ENCODE data around the gene CCL27.
"Not testable (repeated sequence)": the region's sequence is repeated elsewhere in the genome, so short reads cannot be mapped to it uniquely, and the experiment has no call there.

Gene CCL27

GRCh38 chr9:34646211-34647083, 16.0 kb downstream of the CCL27 start, which contains the start of gene GALT:
Gene GALT, plus strand, starts transcription at chr9:34646675. Its CDS starts 30 bp downstream, at chr9:34646705.
- FAIRE-seq (peak; percentile 97), DNase-seq (ENCODE audit: insufficient read length, low spot score) (peak; percentile 96)
- TF ChIP-seq POLR2AphosphoS5 (IDR thresholded peaks at IDR 0.05; ENCODE audit: low read depth, low read length) (0 out of 2 replicates have a peak, but pooled peaks have one; percentile 42), PAX5 (IDR thresholded peaks at IDR 0.05; ENCODE audit: insufficient read depth, low read length, severe bottlenecking) (no peak), TAF1 (IDR thresholded peaks at IDR 0.05; ENCODE audit: low read depth, low read length) (peak; percentile 73; the same call in 1 of the 2 replicates)

GRCh38 chr9:34644766-34645314, 17.6 kb downstream of the CCL27 start:
- DNase-seq (ENCODE audit: insufficient read length, low spot score) = no peak
- FAIRE-seq = no peak
- TF ChIP-seq PAX5 (IDR thresholded peaks at IDR 0.05; ENCODE audit: insufficient read depth, low read length, severe bottlenecking) = no peak
- TF ChIP-seq POU2F2 (IDR thresholded peaks at IDR 0.05; ENCODE audit: low read depth, low read length) = no peak
- TF ChIP-seq TAF1 (IDR thresholded peaks at IDR 0.05; ENCODE audit: low read depth, low read length) = no peak
- no peak for TF ChIP-seq POLR2AphosphoS5 (IDR thresholded peaks at IDR 0.05; ENCODE audit: low read depth, low read length)
- TF ChIP-seq POLR2A (IDR thresholded peaks at IDR 0.05; ENCODE audit: low read depth, low read length) = no peak
- no peak for TF ChIP-seq SPI1 (IDR thresholded peaks at IDR 0.05; ENCODE audit: low read depth, low read length)

GRCh38 chr9:34642679-34643078, 19.8 kb downstream of the CCL27 start:
- DNase-seq (ENCODE audit: insufficient read length, low spot score) (no peak), FAIRE-seq (no peak)
- TF ChIP-seq POU2F2 (IDR thresholded peaks at IDR 0.05; ENCODE audit: low read depth, low read length) (no peak), POLR2AphosphoS5 (IDR thresholded peaks at IDR 0.05; ENCODE audit: low read depth, low read length) (no peak), POLR2A (IDR thresholded peaks at IDR 0.05; ENCODE audit: low read depth, low read length) (no peak), PAX5 (IDR thresholded peaks at IDR 0.05; ENCODE audit: insufficient read depth, low read length, severe bottlenecking) (no peak), SPI1 (IDR thresholded peaks at IDR 0.05; ENCODE audit: low read depth, low read length) (no peak), TAF1 (IDR thresholded peaks at IDR 0.05; ENCODE audit: low read depth, low read length) (no peak)

GRCh38 chr9:34639322-34639721, 23.1 kb downstream of the CCL27 start:
- not testable (repeated sequence) for FAIRE-seq; DNase-seq (ENCODE audit: insufficient read length, low spot score)

- peak; percentile 35 for FAIRE-seq
- no peak for DNase-seq (ENCODE audit: insufficient read length, low spot score)
- TF ChIP-seq SPI1 (IDR thresholded peaks at IDR 0.05; ENCODE audit: low read depth, low read length) (no peak), POLR2AphosphoS5 (IDR thresholded peaks at IDR 0.05; ENCODE audit: low read depth, low read length) (no peak; the same call in 1 of the 2 replicates), PAX5 (IDR thresholded peaks at IDR 0.05; ENCODE audit: insufficient read depth, low read length, severe bottlenecking) (no peak), POU2F2 (IDR thresholded peaks at IDR 0.05; ENCODE audit: low read depth, low read length) (no peak), TAF1 (IDR thresholded peaks at IDR 0.05; ENCODE audit: low read depth, low read length) (no peak), POLR2A (IDR thresholded peaks at IDR 0.05; ENCODE audit: low read depth, low read length) (no peak)
These were observed 24.4 kb downstream of the CCL27 start for GRCh38 chr9:34638138-34638445.

GRCh38 chr9:34637356-34638137, 24.9 kb downstream of the CCL27 start, which contains the start of gene SIGMAR1:
Gene SIGMAR1, minus strand, starts transcription at chr9:34637787. Its CDS starts 90 bp downstream, at chr9:34637697.
- DNase-seq (ENCODE audit: insufficient read length, low spot score) (peak; percentile 92), FAIRE-seq (peak; percentile 93)
- TF ChIP-seq TAF1 (IDR thresholded peaks at IDR 0.05; ENCODE audit: low read depth, low read length) (no peak), SPI1 (IDR thresholded peaks at IDR 0.05; ENCODE audit: low read depth, low read length) (no peak), PAX5 (IDR thresholded peaks at IDR 0.05; ENCODE audit: insufficient read depth, low read length, severe bottlenecking) (no peak), POLR2A (IDR thresholded peaks at IDR 0.05; ENCODE audit: low read depth, low read length) (peak; percentile 47; the same call in 1 of the 2 replicates), POLR2AphosphoS5 (IDR thresholded peaks at IDR 0.05; ENCODE audit: low read depth, low read length) (peak; percentile 39; the same call in 1 of the 2 replicates), POU2F2 (IDR thresholded peaks at IDR 0.05; ENCODE audit: low read depth, low read length) (no peak)

GRCh38 chr9:34636791-34637355, 25.6 kb downstream of the CCL27 start:
- no peak for DNase-seq (ENCODE audit: insufficient read length, low spot score)
- no peak for FAIRE-seq
- TF ChIP-seq POLR2AphosphoS5 (IDR thresholded peaks at IDR 0.05; ENCODE audit: low read depth, low read length) (no peak), SPI1 (IDR thresholded peaks at IDR 0.05; ENCODE audit: low read depth, low read length) (no peak), TAF1 (IDR thresholded peaks at IDR 0.05; ENCODE audit: low read depth, low read length) (no peak), PAX5 (IDR thresholded peaks at IDR 0.05; ENCODE audit: insufficient read depth, low read length, severe bottlenecking) (no peak), POU2F2 (IDR thresholded peaks at IDR 0.05; ENCODE audit: low read depth, low read length) (no peak), POLR2A (IDR thresholded peaks at IDR 0.05; ENCODE audit: low read depth, low read length) (no peak)

GRCh38 chr9:34635556-34635955, 26.9 kb downstream of the CCL27 start:
- FAIRE-seq (no peak), DNase-seq (ENCODE audit: insufficient read length, low spot score) (no peak)
- TF ChIP-seq TAF1 (IDR thresholded peaks at IDR 0.05; ENCODE audit: low read depth, low read length) (no peak), SPI1 (IDR thresholded peaks at IDR 0.05; ENCODE audit: low read depth, low read length) (no peak), POLR2A (IDR thresholded peaks at IDR 0.05; ENCODE audit: low read depth, low read length) (no peak), POU2F2 (IDR thresholded peaks at IDR 0.05; ENCODE audit: low read depth, low read length) (no peak), PAX5 (IDR thresholded peaks at IDR 0.05; ENCODE audit: insufficient read depth, low read length, severe bottlenecking) (no peak), POLR2AphosphoS5 (IDR thresholded peaks at IDR 0.05; ENCODE audit: low read depth, low read length) (no peak)

All from GM12891 (cell line).